Bronchial epithelial cell (primary cell): ENCODE measurements around the gene INO80D. TPM values are rescaled to one million over a fixed set of nuclear protein-coding genes. Genes with fewer than 3 reads are reported as not detected.

Experiments
- DNase-seq: peaks from one replicate; pipeline ENCODE4 v3.0.0-alpha.2; 2010; ENCODE audit warnings: low read depth
- FAIRE-seq: peaks from 2 replicates; lab custom pipeline; 2011; peaks lifted over from hg19 to GRCh38; lab: Jason Lieb, UNC
- H3K27me3 ChIP-seq: 2 replicates; pipeline ENCODE4 v1.5.1; 2011; ENCODE audit warnings: low read length; ENCODE audit not compliant: control insufficient read depth, insufficient read depth
- H3K36me3 ChIP-seq: 2 replicates; pipeline ENCODE4 v1.5.1; 2011; ENCODE audit warnings: low read length; ENCODE audit not compliant: control insufficient read depth, insufficient read depth
- H3K4me3 ChIP-seq: 2 replicates; pipeline ENCODE4 v1.5.1; 2011; ENCODE audit warnings: mild to moderate bottlenecking, low read depth, low read length, control low read depth
- CTCF ChIP-seq: IDR thresholded peaks from 2 replicates; pipeline ENCODE4 v1.5.1; 2011; ENCODE audit warnings: mild to moderate bottlenecking, moderate library complexity, low read length, control low read depth, inconsistent platforms; ENCODE audit not compliant: insufficient read depth, severe bottlenecking
- total RNA-seq: library from RNA; depleted of rRNA; stranded (reverse); fragments of >200 nt; gene quantifications from 2 replicates; pipeline ENCODE4 v1.2.1, GENCODE V29; 2014

INO80D gene
- total RNA-seq, 1 donor from 2014 or later, result 7.6 TPM

GRCh38 chr2:206086716-206087350, 859 bp upstream of the INO80D start:
- Histone ChIP-seq H3K27me3 (no peaks in the 10 kb centered on the region), H3K36me3 (no peaks in the 10 kb centered on the region), H3K4me3 (peak overlapping the region; percentile 58)
- TF ChIP-seq CTCF, result no peak
- FAIRE-seq (no peak), DNase-seq (peak; percentile 26)

- no peaks in the 10 kb centered on the region for H3K27me3 ChIP-seq
- DNase-seq (no peak), FAIRE-seq (no peak)
- H3K36me3 ChIP-seq, result no peaks in the 10 kb centered on the region
- peak overlapping the region; percentile 58 for H3K4me3 ChIP-seq
- no peak for TF ChIP-seq CTCF
Measured at GRCh38 chr2:206084870-206085741, 868 bp downstream of the INO80D start.

- Histone ChIP-seq H3K36me3 (no peaks in the 10 kb centered on the region), H3K27me3 (no peaks in the 10 kb centered on the region), H3K4me3 (peak overlapping the region; percentile 58)
- FAIRE-seq, result no peak
- no peak for TF ChIP-seq CTCF
- DNase-seq, result peak; percentile 69
Measured at GRCh38 chr2:206084439-206084869, 1.5 kb downstream of the INO80D start.

- no peak for TF ChIP-seq CTCF
- Histone ChIP-seq H3K36me3 (no peaks in the 10 kb centered on the region), H3K27me3 (no peaks in the 10 kb centered on the region), H3K4me3 (peak overlapping the region; percentile 58)
- DNase-seq (peak; percentile 29), FAIRE-seq (no peak)
Measured at GRCh38 chr2:206083602-206084438, 2.2 kb downstream of the INO80D start.

- Histone ChIP-seq H3K27me3 (no peaks in the 10 kb centered on the region), H3K4me3 (no peak overlapping the region), H3K36me3 (no peaks in the 10 kb centered on the region)
- no peak for FAIRE-seq
- DNase-seq, result no peak
- TF ChIP-seq CTCF, result no peak
Measured at GRCh38 chr2:206082298-206082843, 3.6 kb downstream of the INO80D start.
